ENCODE results near the gene ZNF821.

The ZNF821 gene

GRCh38 chr16:71899171-71899570, 15.2 kb upstream of the ZNF821 start:
- no peak overlapping the region for H3K27ac ChIP-seq (ENCODE audit: low read depth, low read length)

GRCh38 chr16:71896764-71897368, 12.9 kb upstream of the ZNF821 start:
- H3K9ac ChIP-seq (ENCODE audit: low read depth, low read length): no peak overlapping the region

More at GRCh38 chr16:71899171-71899570, 15.2 kb upstream of the ZNF821 start:
- H3K36me3 ChIP-seq (ENCODE audit: control insufficient read depth, insufficient read depth, low read length): peaks cover 6% of the 10 kb centered on the region
- no peak overlapping the region for H3K9ac ChIP-seq (ENCODE audit: low read depth, low read length)
- H3K4me1 ChIP-seq (ENCODE audit: control insufficient read depth, insufficient read depth, low read length): 0 out of 2 replicates have a peak, but pooled peaks cover 3% of the 10 kb centered on the region
- H3K9me3 ChIP-seq (ENCODE audit: control insufficient read depth, insufficient read depth, low read length): no peaks in the 10 kb centered on the region
- no peaks in the 10 kb centered on the region for H3K27me3 ChIP-seq (ENCODE audit: control insufficient read depth, insufficient read depth, low read length)
- H3K4me3 ChIP-seq (ENCODE audit: low read depth, low read length): no peak overlapping the region

DNA sequence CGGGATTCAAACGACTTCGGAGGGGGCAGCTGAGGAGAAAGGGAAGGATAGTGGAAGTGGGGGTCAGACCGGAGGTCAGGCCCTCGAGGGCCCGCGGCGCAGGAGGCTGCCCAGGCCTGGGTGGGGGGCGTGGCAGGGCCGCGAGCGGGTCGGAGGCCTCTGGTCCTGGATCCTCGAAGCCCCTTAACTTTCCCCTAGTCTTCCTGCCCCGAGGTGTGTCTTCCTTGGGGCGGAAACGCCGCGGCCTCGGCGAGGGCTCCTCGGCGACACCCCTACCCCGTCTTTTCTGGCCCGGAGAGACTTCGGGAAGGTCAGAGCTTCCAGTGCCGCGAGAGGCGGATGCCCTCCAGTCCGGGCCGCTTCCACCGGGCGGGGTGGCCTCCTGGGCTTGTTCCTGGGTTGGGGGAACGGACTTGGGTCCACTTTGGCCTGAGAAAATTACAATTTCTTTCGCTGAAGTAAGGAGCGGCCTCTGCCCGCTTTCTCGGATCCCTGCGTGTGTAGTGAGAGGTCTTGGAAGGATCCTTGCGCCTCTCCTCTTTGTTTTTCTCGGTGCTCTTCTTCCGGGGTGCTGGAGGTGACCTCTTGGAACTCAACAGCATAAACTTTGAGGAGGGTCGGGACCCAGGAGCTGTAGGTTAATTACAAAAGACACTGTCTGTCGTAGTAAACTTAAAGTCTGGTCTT, 11.8 kb upstream of the ZNF821 start:
- H3K27me3 ChIP-seq (ENCODE audit: control insufficient read depth, insufficient read depth, low read length): no peaks in the 10 kb centered on the region
- H3K4me1 ChIP-seq (ENCODE audit: control insufficient read depth, insufficient read depth, low read length): 0 out of 2 replicates have a peak, but pooled peaks cover 3% of the 10 kb centered on the region
- H3K9me3 ChIP-seq (ENCODE audit: control insufficient read depth, insufficient read depth, low read length): no peaks in the 10 kb centered on the region
- H3K36me3 ChIP-seq (ENCODE audit: control insufficient read depth, insufficient read depth, low read length): peaks cover 6% of the 10 kb centered on the region
- peak overlapping the region; percentile 96 for H3K4me3 ChIP-seq (ENCODE audit: low read depth, low read length)
- H3K9ac ChIP-seq (ENCODE audit: low read depth, low read length): peak overlapping the region; percentile 93
- H3K27ac ChIP-seq (ENCODE audit: low read depth, low read length): peak overlapping the region; percentile 95

More at GRCh38 chr16:71896764-71897368, 12.9 kb upstream of the ZNF821 start:
- Histone ChIP-seq H3K4me3 (ENCODE audit: low read depth, low read length) (peak overlapping the region; percentile 96), H3K36me3 (ENCODE audit: control insufficient read depth, insufficient read depth, low read length) (peaks cover 6% of the 10 kb centered on the region), H3K27me3 (ENCODE audit: control insufficient read depth, insufficient read depth, low read length) (no peaks in the 10 kb centered on the region), H3K9me3 (ENCODE audit: control insufficient read depth, insufficient read depth, low read length) (no peaks in the 10 kb centered on the region), H3K4me1 (ENCODE audit: control insufficient read depth, insufficient read depth, low read length) (0 out of 2 replicates have a peak, but pooled peaks cover 3% of the 10 kb centered on the region), H3K27ac (ENCODE audit: low read depth, low read length) (no peak overlapping the region)

GRCh38 chr16:71894921-71895678, 11.1 kb upstream of the ZNF821 start, which contains the start of gene IST1:
IST1 (plus strand) TSS chr16:71895531; CDS start chr16:71915641, 20,110 bp downstream.
- peak within 1 kb of the TSS; percentile 96 for H3K4me3 ChIP-seq (ENCODE audit: low read depth, low read length)
- H3K9ac ChIP-seq (ENCODE audit: low read depth, low read length): peak within 1 kb of the TSS; percentile 93
- no peaks in the 10 kb centered on the region for H3K9me3 ChIP-seq (ENCODE audit: control insufficient read depth, insufficient read depth, low read length)
- no peaks in the 10 kb centered on the region for H3K4me1 ChIP-seq (ENCODE audit: control insufficient read depth, insufficient read depth, low read length)
- peaks cover 6% of the 10 kb centered on the region for H3K36me3 ChIP-seq (ENCODE audit: control insufficient read depth, insufficient read depth, low read length)
- no peaks in the 10 kb centered on the region for H3K27me3 ChIP-seq (ENCODE audit: control insufficient read depth, insufficient read depth, low read length)
- peak within 1 kb of the TSS; percentile 95 for H3K27ac ChIP-seq (ENCODE audit: low read depth, low read length)

- H3K9ac ChIP-seq (ENCODE audit: low read depth, low read length): peak overlapping the region; percentile 87
These were observed 10.4 kb upstream of the ZNF821 start for GRCh38 chr16:71894229-71894920.

GRCh38 chr16:71893888-71894228, 9.9 kb upstream of the ZNF821 start:
- Histone ChIP-seq H3K9ac (ENCODE audit: low read depth, low read length) (no peak overlapping the region), H3K27ac (ENCODE audit: low read depth, low read length) (no peak overlapping the region), H3K9me3 (ENCODE audit: control insufficient read depth, insufficient read depth, low read length) (no peaks in the 10 kb centered on the region), H3K4me1 (ENCODE audit: control insufficient read depth, insufficient read depth, low read length) (no peaks in the 10 kb centered on the region), H3K4me3 (ENCODE audit: low read depth, low read length) (peak overlapping the region; percentile 96), H3K27me3 (ENCODE audit: control insufficient read depth, insufficient read depth, low read length) (no peaks in the 10 kb centered on the region), H3K36me3 (ENCODE audit: control insufficient read depth, insufficient read depth, low read length) (peaks cover 6% of the 10 kb centered on the region)

More at GRCh38 chr16:71894229-71894920, 10.4 kb upstream of the ZNF821 start:
- Histone ChIP-seq H3K27me3 (ENCODE audit: control insufficient read depth, insufficient read depth, low read length) (no peaks in the 10 kb centered on the region), H3K27ac (ENCODE audit: low read depth, low read length) (peak overlapping the region; percentile 95), H3K4me3 (ENCODE audit: low read depth, low read length) (peak overlapping the region; percentile 96), H3K36me3 (ENCODE audit: control insufficient read depth, insufficient read depth, low read length) (peaks cover 6% of the 10 kb centered on the region), H3K4me1 (ENCODE audit: control insufficient read depth, insufficient read depth, low read length) (no peaks in the 10 kb centered on the region), H3K9me3 (ENCODE audit: control insufficient read depth, insufficient read depth, low read length) (no peaks in the 10 kb centered on the region)

DNA sequence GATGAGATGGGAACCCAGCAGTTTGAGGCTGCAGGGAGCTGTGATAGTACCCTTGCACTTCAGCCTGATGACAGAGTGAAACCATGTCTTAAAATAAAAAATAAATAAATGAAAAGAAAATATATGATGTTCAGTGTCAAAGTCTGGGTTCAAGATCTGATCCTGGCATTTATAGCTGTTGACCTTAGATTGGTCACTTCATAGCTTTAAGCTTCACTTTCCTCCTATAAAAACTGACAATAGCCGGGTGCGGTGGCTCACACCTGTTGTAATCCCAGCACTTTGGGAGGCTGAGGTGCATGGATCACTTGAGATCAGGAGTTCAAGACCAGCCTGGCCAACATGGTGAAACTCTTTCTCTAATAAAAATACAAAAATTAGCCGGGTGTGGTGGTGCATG, 5.2 kb upstream of the ZNF821 start:
- H3K27ac ChIP-seq (ENCODE audit: low read depth, low read length): no peak overlapping the region
- no peaks in the 10 kb centered on the region for H3K4me1 ChIP-seq (ENCODE audit: control insufficient read depth, insufficient read depth, low read length)

GRCh38 chr16:71885261-71885650, 1.3 kb upstream of the ZNF821 start:
- Histone ChIP-seq H3K4me3 (ENCODE audit: low read depth, low read length) (no peak overlapping the region), H3K27ac (ENCODE audit: low read depth, low read length) (no peak overlapping the region), H3K9me3 (ENCODE audit: control insufficient read depth, insufficient read depth, low read length) (no peaks in the 10 kb centered on the region), H3K9ac (ENCODE audit: low read depth, low read length) (no peak overlapping the region), H3K27me3 (ENCODE audit: control insufficient read depth, insufficient read depth, low read length) (no peaks in the 10 kb centered on the region), H3K36me3 (ENCODE audit: control insufficient read depth, insufficient read depth, low read length) (peaks cover 11% of the 10 kb centered on the region), H3K4me1 (ENCODE audit: control insufficient read depth, insufficient read depth, low read length) (peaks cover 14% of the 10 kb centered on the region)

More for the DNA sequence above, 5.2 kb upstream of the ZNF821 start:
- Histone ChIP-seq H3K36me3 (ENCODE audit: control insufficient read depth, insufficient read depth, low read length) (no peaks in the 10 kb centered on the region), H3K9me3 (ENCODE audit: control insufficient read depth, insufficient read depth, low read length) (no peaks in the 10 kb centered on the region), H3K4me3 (ENCODE audit: low read depth, low read length) (no peak overlapping the region), H3K9ac (ENCODE audit: low read depth, low read length) (no peak overlapping the region), H3K27me3 (ENCODE audit: control insufficient read depth, insufficient read depth, low read length) (no peaks in the 10 kb centered on the region)

DNA sequence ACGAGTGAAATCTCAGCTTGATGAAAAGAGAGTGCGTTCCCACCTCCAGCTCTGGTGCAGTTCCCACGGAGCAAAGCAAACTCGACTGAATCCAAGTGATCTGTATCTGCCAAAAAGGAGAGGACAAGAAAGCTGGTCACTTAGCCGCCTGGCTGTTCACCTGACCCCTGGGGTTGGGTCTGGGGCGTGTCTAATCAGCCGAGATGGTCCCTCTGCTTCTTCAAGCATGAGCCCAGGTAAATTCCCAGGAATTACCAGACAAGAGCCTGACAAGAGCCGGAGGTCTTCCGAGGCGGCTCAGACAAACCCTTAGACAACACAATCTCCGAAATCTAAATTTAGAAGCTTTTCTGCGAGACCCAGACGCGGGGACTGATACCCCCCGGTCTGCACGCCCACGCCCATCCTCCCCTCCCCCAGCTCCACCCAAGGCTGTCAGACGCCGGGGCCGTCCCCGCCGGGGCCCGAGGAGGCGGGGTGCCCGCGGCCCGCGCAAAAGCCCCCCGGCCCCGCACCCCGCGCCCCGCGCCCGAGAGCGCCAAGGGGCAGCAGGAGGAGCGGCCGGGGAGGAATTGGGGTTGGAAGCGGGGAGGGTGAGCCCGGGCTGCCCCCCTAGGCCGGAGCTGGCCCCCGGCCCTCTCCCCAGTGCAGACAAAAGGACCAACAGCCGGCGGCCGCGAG, 674 bp downstream of the ZNF821 start:
- peak overlapping the region; percentile 91 for H3K27ac ChIP-seq (ENCODE audit: low read depth, low read length)
- peaks cover 14% of the 10 kb centered on the region for H3K4me1 ChIP-seq (ENCODE audit: control insufficient read depth, insufficient read depth, low read length)
- H3K36me3 ChIP-seq (ENCODE audit: control insufficient read depth, insufficient read depth, low read length): peaks cover 30% of the 10 kb centered on the region

DNA sequence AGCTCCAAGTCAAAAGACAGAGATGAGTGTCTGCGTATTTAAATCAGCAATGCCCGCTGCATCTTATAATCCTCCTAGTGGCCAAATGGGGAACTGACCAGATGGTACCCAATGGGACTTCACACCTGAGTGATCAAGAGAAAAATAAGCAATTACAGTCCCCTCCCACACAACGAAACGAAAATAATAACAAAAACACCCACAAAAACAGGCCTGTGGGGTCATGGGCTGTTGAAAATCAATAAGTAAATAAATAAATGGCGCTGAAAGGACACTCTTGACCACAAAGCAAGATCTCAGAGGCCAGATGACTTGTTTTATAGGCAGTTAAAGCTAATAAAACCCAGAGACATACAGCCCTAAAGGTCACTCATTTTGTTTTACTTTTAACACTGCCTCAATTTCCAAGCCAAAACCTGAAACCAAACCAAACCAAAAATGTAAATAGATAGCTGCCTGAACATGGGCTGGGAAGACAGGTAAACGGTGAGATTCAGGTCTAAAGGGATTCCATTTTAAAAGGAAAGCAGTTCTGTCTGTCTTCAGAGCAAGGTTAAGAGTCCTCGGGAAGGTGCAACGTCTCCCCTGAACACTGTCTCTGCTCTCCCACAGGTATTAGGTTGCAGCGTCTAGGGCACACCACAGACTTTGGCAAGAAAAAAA, 1.3 kb downstream of the ZNF821 start:
- H3K36me3 ChIP-seq (ENCODE audit: control insufficient read depth, insufficient read depth, low read length): peaks cover 34% of the 10 kb centered on the region
- no peak overlapping the region for H3K27ac ChIP-seq (ENCODE audit: low read depth, low read length)
- H3K9me3 ChIP-seq (ENCODE audit: control insufficient read depth, insufficient read depth, low read length): no peaks in the 10 kb centered on the region
- H3K27me3 ChIP-seq (ENCODE audit: control insufficient read depth, insufficient read depth, low read length): no peaks in the 10 kb centered on the region
- peaks cover 14% of the 10 kb centered on the region for H3K4me1 ChIP-seq (ENCODE audit: control insufficient read depth, insufficient read depth, low read length)
- peak overlapping the region; percentile 75 for H3K4me3 ChIP-seq (ENCODE audit: low read depth, low read length)
- no peak overlapping the region for H3K9ac ChIP-seq (ENCODE audit: low read depth, low read length)

More for the DNA sequence above, 674 bp downstream of the ZNF821 start:
- H3K9me3 ChIP-seq (ENCODE audit: control insufficient read depth, insufficient read depth, low read length): no peaks in the 10 kb centered on the region
- H3K27me3 ChIP-seq (ENCODE audit: control insufficient read depth, insufficient read depth, low read length): no peaks in the 10 kb centered on the region
- H3K4me3 ChIP-seq (ENCODE audit: low read depth, low read length): peak overlapping the region; percentile 75
- 0 out of 2 replicates have a peak overlapping the region, but pooled peaks have one; percentile 84 for H3K9ac ChIP-seq (ENCODE audit: low read depth, low read length)

Data from HUES48 (cell line).